ENCODE data around the gene BAIAP2L1.

- TF ChIP-seq TEAD4 (IDR thresholded peaks at IDR 0.05; ENCODE audit: low read depth, low read length) (no peak), TAF1 (IDR thresholded peaks at IDR 0.05; ENCODE audit: low read depth, low read length) (no peak), CTCF (IDR thresholded peaks at IDR 0.05; ENCODE audit: control extremely low read depth in 1 of 3, insufficient read depth in 1 of 3, low read depth in 1 of 3, low read length in 3 of 3) (no peak), RFX5 (IDR thresholded peaks at IDR 0.05; ENCODE audit: borderline replicate concordance, low read depth, low read length) (no peak), POLR2AphosphoS5 (IDR thresholded peaks at IDR 0.05; ENCODE audit: low read depth, low read length) (no peak), MAX (IDR thresholded peaks at IDR 0.05) (no peak)
These were observed 26.6 kb downstream of the BAIAP2L1 start for GRCh38 chr7:98374285-98374680.
